ENCODE measurements around the gene PIWIL1. TPM values are rescaled to one million over a fixed set of nuclear protein-coding genes. Genes with fewer than 3 reads are reported as not detected.

Gene PIWIL1
- polyA plus RNA-seq, 4 donors, result 0.16 to 1.7 (median 0.62) TPM

DNA sequence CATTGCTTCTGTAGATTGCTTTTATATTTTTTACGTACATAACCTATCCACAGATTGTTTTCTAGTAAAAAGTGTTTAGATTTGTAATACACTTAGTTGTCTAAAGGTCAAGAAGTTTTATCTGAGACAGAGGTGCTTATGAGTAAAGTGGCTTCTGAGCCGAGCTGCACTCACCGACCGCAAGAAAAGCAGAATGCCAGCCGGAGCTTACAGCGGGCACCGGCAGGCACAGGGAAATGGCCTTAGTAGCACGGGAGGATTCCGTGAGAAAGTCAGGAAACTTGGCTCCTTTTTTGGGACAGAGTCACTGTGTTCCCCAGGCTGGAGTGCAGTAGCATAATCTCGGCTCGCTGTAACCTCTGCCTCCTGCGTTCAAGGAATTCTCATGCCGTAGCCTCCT is 29.8 kb downstream of the PIWIL1 start:
- DNase-seq (ENCODE audit: low read depth in 4 of 4, low spot score in 3 of 4), result no peak

GRCh38 chr12:130369816-130370215 is 32.1 kb downstream of the PIWIL1 start:
- DNase-seq (ENCODE audit: low read depth in 4 of 4, low spot score in 3 of 4), result no peak

DNA sequence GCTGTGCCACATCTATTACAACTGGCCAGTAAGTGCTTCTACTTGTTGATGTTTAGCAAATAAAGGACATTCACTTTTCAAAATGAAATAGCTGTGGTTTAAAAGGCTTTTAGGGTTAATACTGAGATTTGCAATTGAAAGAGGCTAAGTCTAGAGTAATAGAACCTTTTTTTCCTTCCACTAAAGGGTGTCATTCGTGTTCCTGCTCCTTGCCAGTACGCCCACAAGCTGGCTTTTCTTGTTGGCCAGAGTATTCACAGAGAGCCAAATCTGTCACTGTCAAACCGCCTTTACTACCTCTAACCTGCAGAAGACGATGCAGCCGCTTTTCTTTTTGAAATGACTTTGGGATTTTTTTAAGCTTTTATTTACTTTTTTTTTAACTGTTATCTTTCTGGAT is 33.6 kb downstream of the PIWIL1 start:
- DNase-seq (ENCODE audit: low read depth in 4 of 4, low spot score in 3 of 4), result no peak

- no peak for DNase-seq (ENCODE audit: low read depth in 4 of 4, low spot score in 3 of 4)
Measured at GRCh38 chr12:130372936-130373335, 35.2 kb downstream of the PIWIL1 start.

GRCh38 chr12:130374083-130374482 is 36.4 kb downstream of the PIWIL1 start:
- DNase-seq (ENCODE audit: low read depth in 4 of 4, low spot score in 3 of 4), result no peak

- DNase-seq (ENCODE audit: low read depth in 4 of 4, low spot score in 3 of 4), result no peak
Measured at GRCh38 chr12:130375296-130376287, 37.9 kb downstream of the PIWIL1 start.

DNA sequence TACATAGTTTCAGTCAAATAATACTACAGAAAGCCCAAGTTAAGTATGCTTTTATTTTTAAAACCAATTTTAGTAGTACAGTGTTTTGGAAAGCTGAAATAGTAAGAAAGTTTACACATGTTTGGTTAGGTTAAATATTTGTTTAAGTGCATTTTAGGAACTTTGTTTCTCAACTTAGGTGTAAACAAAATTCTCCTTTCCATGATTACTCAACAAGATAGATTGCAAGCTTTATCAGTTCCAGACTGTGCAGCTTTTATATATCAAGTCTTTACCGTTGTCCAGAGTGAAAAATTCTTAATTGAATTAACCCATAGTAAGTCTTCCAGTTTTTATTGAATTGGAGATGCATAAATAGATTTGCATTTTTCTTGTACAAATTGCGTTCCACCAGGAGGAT is 45.1 kb downstream of the PIWIL1 start:
- DNase-seq (ENCODE audit: low read depth in 4 of 4, low spot score in 3 of 4), result no peak

- DNase-seq (ENCODE audit: low read depth in 4 of 4, low spot score in 3 of 4), result no peak
Measured at GRCh38 chr12:130384234-130384633, 46.5 kb downstream of the PIWIL1 start.

- no peak for DNase-seq (ENCODE audit: low read depth in 4 of 4, low spot score in 3 of 4)
Measured at GRCh38 chr12:130385193-130385592, 47.5 kb downstream of the PIWIL1 start.

GRCh38 chr12:130391186-130391585 is 53.5 kb downstream of the PIWIL1 start:
- DNase-seq (ENCODE audit: low read depth in 4 of 4, low spot score in 3 of 4), result no peak

- no peak for DNase-seq (ENCODE audit: low read depth in 4 of 4, low spot score in 3 of 4)
Measured at GRCh38 chr12:130394906-130395305, 57.2 kb downstream of the PIWIL1 start.

DNA sequence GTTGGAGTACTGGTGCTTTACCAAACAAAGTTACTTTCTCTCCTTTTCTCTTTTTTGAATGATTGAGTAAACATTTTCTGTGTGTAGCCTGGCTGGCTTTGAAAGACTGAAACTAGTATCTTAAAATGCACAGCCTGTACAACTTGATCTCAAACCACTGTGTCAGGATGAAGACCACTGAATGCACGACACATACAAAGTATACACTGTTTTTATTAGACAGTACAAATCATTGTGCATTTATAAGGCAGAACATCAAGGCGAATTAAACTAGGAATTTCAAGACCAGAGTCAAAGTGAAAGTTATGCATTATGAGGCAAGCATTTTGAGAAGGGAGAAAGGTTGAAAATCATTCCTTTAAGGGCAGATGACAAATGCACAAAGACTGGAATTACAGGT is 59.0 kb downstream of the PIWIL1 start:
- DNase-seq (ENCODE audit: low read depth in 4 of 4, low spot score in 3 of 4), result no peak

GRCh38 chr12:130398100-130398848 is 60.6 kb downstream of the PIWIL1 start:
- no peak for DNase-seq (ENCODE audit: low read depth in 4 of 4, low spot score in 3 of 4)

DNA sequence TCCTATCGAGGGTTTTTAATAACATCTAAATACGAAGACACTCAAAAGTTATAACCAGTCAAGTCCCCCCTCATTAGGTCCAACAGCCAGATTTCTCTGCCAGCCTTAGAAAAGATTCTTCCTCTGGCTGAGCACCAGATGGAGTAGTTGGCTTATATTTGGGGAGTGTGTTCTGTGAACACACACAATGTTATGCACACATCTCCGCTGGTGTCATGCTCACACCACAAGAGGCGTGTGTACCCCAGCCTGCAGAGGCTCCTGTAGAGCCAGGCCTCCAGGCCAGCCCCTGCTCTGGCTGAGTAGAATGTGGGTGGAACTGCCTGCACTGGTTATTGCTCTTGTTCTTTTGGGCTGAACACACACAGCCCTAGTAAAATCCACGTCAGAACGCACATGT is 64.0 kb downstream of the PIWIL1 start:
- peak in 1 of 4 donors; percentile 3 for DNase-seq (ENCODE audit: low read depth in 4 of 4, low spot score in 3 of 4)

GRCh38 chr12:130405332-130405731 is 67.6 kb downstream of the PIWIL1 start:
- no peak for DNase-seq (ENCODE audit: low read depth in 4 of 4, low spot score in 3 of 4)

DNA sequence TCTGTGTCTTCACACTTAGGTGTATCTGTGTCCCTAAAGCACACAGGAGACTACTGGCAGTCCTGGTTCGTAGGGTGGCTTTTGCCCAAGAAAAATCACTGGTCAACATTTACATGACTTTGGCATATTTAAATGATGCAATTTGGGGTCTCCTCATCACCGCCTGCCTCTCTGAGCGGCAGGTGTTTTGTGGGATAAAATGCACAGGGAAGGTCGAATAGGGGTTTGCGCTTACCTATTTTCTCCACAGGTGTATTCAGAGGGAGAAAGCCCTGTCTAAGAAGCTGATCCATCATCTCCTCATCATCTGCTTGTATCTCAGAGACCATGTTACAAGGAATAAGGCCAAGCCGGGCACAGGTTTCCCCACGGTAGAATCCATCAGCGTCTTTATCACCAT is 74.7 kb downstream of the PIWIL1 start:
- no peak for DNase-seq (ENCODE audit: low read depth in 4 of 4, low spot score in 3 of 4)

GRCh38 chr12:130413909-130414308 is 76.2 kb downstream of the PIWIL1 start:
- no peak for DNase-seq (ENCODE audit: low read depth in 4 of 4, low spot score in 3 of 4)

- no peak for DNase-seq (ENCODE audit: low read depth in 4 of 4, low spot score in 3 of 4)
Measured at GRCh38 chr12:130414381-130414780, 76.7 kb downstream of the PIWIL1 start.

- no peak for DNase-seq (ENCODE audit: low read depth in 4 of 4, low spot score in 3 of 4)
Measured at GRCh38 chr12:130418251-130418650, 80.6 kb downstream of the PIWIL1 start.

GRCh38 chr12:130419116-130419515 is 81.4 kb downstream of the PIWIL1 start:
- DNase-seq (ENCODE audit: low read depth in 4 of 4, low spot score in 3 of 4), result no peak

DNA sequence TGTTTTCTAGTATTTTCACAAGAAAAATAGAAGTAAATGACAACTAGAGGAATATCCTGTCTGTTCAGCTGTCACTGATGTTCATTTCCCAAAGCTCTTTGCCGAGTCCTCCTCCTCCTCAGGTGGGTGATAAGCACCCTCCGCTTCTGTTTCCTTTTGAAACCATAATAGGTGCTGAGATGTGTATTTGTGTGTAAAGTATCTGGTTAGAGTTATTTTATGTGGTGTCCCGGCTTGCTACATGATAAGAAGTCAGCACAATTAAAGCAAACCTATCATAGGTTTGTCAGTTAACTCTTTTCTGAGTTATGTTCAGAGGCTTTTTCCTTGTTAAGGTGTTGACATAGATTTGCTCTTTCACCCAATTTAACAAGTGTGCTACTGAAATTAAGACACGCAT is 82.4 kb downstream of the PIWIL1 start:
- no peak for DNase-seq (ENCODE audit: low read depth in 4 of 4, low spot score in 3 of 4)

GRCh38 chr12:130421896-130422295 is 84.2 kb downstream of the PIWIL1 start:
- DNase-seq (ENCODE audit: low read depth in 4 of 4, low spot score in 3 of 4), result no peak

Measured in right renal pelvis (tissue), 4 donors.